Stimulated activated CD4-positive, alpha-beta T cell treated with anti-CD3 and anti-CD28 coated beads, Interleukin-15, amount 100 ng/mL, for 1 hour (primary cell): ENCODE measurements around the gene OPTN.

Experiments
- DNase-seq, 2 donors: peaks; one replicate each; pipeline ENCODE4 v3.0.0-alpha.2; 2020; ENCODE audit warnings: low read depth in 1 of 2, low spot score in 1 of 2

The OPTN gene

DNA sequence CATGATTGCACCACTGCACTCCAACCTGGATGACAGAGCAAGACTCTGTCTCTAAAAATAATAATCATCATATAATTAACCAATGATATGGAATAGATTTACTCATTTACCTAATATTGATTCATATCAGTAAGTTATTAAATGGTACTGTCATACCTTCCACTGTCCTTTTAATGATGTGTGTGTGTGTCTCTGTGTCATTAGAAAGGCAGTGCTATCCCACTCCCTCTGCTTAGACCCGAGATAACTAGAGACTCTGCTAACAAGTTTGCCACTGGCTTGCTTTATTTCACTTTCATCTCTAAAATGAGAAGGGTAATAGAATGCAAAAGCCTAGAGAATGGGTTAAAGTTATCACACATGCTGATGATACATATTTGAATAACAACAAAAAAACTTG, 82.5 kb downstream of the OPTN start:
- no peak for DNase-seq

DNA sequence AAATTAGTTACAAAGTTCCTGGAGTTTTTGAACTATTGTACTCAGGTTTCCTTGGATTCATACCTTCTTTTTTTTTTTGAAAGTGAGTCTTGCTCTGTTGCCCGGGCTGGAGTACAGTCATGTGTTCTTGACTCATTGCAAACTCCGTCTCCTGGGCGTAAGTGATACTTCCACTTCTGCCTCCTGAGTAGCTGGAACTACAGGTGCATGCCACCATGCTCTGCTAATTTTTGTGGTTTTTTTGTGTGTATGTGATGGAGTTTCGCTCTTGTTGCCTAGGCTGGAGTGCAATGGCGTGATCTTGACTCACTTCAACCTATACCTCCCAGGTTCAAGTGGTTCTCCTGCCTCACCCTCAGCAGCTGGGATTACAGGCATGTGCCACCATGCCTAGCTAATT, 83.7 kb downstream of the OPTN start:
- DNase-seq, result no peak

DNA sequence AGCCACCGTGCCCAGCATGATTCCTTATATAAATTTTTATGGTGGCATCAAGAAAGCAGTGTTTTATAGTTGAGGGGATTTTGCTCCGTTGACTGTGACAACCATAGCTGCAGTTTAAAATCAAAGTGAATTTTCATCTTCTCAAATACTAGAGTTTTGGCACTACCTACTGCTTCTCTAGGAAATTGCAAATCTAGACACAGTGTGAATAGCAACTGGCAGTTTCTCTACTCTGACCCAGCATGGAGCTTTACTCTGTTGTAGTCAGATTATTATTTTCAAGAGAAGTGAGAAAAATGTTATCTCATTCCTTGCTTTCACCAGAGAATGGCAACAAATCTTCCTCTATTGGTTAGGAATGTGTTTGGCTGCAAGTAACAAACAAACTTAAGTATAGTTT, 84.3 kb downstream of the OPTN start:
- DNase-seq, result no peak

DNA sequence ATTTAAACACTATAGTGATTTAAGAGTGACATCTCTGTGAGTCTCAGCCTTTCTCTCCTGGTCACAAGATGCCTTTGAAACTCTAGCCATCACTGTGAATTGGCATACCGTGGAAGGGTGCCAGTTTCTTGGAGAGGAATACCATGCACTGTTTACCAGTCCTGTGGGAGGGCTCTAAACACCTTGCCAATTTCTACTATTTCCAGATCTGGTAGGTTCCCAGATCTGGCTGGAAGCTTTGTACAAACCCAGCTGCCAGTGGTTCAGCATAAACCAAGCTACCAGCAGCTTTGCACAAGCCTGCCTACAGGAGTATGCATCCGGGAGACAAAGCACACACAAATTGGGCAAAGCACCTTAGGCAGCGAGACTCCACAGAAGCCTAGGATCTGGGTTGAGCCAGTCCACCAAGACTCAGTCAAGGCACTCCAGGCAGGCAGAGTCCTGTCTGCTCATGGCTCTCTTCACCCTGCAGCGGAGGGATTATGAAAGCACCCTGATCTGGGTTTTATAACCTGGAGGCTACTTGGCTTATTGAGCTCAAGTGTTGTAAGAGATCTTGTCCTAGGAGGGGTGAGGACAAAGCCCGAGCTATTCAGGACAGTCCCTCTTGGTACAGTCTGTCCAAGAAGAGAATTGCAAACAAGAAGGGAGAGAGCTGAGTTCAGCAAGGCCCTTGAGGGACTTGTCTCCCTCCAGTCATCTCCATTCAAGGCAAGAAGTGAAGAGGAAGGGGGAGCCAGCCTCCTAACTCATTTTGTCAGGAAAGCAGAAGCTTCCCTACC, 85.0 kb downstream of the OPTN start:
- DNase-seq, result no peak

DNA sequence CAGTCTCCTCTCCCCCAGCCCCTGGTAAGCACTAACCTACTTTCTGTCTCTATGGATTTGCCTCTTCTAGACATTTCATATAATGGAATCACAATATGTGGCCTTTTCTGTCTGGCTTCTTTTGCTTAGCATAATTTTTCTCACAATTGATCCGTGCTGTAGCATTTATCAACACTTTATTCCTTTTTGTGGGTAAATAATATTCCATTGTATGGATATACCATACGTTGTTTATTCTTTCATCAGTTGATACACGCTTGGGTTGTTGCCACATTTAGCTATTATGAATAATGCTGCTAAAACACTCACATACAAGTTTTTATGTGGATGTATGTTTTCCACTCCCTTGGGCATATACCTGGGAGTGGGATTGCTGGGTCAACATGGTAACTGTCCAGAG, 87.2 kb downstream of the OPTN start:
- no peak for DNase-seq
